Ishikawa (cell line): ENCODE results near the gene CPM.

ENCODE experiments used
- CREB1 ChIP-seq: IDR thresholded peaks from 2 replicates; pipeline ENCODE4 v1.6.1; 2012; ENCODE audit warnings: low read depth
- EGR1 ChIP-seq: IDR thresholded peaks from 2 replicates; pipeline ENCODE4 v1.6.1; 2012
- EP300 ChIP-seq: IDR thresholded peaks from 2 replicates; pipeline ENCODE4 v1.6.1; 2012; ENCODE audit warnings: borderline replicate concordance
- NFIC ChIP-seq: IDR thresholded peaks from 2 replicates; pipeline ENCODE4 v1.6.1; 2012
- RAD21 ChIP-seq: IDR thresholded peaks from 2 replicates; pipeline ENCODE4 v1.6.1; 2012; ENCODE audit warnings: low read depth
- TCF12 ChIP-seq: IDR thresholded peaks from 2 replicates; pipeline ENCODE4 v1.6.1; 2012; ENCODE audit warnings: low read depth
- ZBTB7A ChIP-seq: IDR thresholded peaks from 2 replicates; pipeline ENCODE4 v1.6.1; 2012; ENCODE audit warnings: low read depth
- TF ChIP-seq, protein P1 (sequence below): IDR thresholded peaks from 2 replicates; pipeline ENCODE4 v1.6.1; 2012

DNA sequence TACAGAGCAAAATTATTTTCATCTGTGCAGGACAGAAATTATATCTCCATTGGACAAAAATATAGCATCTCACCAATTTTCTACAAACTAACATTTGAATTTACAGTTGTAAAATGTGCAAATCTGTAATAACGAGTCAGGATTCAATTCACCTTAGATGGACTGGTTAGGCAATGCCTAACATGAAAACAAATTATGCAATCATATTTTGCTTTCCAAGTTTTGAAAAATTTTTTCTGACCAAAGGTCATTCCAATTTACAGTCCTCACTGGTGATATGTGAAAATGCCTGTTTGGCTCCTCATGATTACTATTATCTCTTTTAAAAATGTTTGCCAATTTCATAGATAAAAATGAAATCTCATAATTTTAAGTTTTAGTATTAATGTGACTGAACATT lies 6.5 kb upstream of the CPM start:
- TF ChIP-seq EP300 (no peak), RAD21 (no peak), TCF12 (no peak), CREB1 (no peak), EGR1 (no peak), NFIC (no peak), ZBTB7A (no peak)
- TF ChIP-seq, protein P1, sequence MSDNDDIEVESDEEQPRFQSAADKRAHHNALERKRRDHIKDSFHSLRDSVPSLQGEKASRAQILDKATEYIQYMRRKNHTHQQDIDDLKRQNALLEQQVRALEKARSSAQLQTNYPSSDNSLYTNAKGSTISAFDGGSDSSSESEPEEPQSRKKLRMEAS = no peak
